ENCODE results near the gene VMP1.

DNA sequence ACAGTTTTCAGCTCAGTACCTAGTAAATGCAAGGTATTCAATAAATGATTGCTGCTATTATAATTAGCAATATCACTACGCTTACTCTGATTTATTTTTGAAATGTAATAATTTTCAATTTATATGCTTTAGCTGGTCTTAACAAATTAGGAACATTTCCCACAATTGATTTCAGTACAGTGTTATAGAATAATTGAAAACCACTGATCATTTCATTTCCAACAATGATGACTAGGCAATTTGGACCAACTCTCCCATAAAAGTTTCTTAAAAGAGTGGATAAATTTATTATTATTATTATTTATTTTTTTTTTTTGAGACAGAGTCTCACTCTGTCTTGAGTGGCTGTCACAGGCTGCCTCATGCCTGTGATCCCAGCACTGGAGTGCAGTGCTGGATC, 41.1 kb downstream of the VMP1 start:
- TF ChIP-seq, protein P1, sequence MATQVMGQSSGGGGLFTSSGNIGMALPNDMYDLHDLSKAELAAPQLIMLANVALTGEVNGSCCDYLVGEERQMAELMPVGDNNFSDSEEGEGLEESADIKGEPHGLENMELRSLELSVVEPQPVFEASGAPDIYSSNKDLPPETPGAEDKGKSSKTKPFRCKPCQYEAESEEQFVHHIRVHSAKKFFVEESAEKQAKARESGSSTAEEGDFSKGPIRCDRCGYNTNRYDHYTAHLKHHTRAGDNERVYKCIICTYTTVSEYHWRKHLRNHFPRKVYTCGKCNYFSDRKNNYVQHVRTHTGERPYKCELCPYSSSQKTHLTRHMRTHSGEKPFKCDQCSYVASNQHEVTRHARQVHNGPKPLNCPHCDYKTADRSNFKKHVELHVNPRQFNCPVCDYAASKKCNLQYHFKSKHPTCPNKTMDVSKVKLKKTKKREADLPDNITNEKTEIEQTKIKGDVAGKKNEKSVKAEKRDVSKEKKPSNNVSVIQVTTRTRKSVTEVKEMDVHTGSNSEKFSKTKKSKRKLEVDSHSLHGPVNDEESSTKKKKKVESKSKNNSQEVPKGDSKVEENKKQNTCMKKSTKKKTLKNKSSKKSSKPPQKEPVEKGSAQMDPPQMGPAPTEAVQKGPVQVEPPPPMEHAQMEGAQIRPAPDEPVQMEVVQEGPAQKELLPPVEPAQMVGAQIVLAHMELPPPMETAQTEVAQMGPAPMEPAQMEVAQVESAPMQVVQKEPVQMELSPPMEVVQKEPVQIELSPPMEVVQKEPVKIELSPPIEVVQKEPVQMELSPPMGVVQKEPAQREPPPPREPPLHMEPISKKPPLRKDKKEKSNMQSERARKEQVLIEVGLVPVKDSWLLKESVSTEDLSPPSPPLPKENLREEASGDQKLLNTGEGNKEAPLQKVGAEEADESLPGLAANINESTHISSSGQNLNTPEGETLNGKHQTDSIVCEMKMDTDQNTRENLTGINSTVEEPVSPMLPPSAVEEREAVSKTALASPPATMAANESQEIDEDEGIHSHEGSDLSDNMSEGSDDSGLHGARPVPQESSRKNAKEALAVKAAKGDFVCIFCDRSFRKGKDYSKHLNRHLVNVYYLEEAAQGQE (IDR thresholded peaks at IDR 0.05; ENCODE audit: low read depth): no peak
- TF ChIP-seq, protein P2, sequence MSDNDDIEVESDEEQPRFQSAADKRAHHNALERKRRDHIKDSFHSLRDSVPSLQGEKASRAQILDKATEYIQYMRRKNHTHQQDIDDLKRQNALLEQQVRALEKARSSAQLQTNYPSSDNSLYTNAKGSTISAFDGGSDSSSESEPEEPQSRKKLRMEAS (IDR thresholded peaks at IDR 0.05): no peak
- no peak for TF ChIP-seq RAD21 (IDR thresholded peaks at IDR 0.05; ENCODE audit: low read depth)
- TF ChIP-seq TAF1 (IDR thresholded peaks at IDR 0.05; ENCODE audit: low read depth): no peak
- no peak for TF ChIP-seq EP300 (IDR thresholded peaks at IDR 0.05; ENCODE audit: borderline replicate concordance)
- TF ChIP-seq USF1 (IDR thresholded peaks at IDR 0.05): no peak
